ENCODE measurements around the gene STUM. TPM values are rescaled to one million over a fixed set of nuclear protein-coding genes. Genes with fewer than 3 reads are reported as not detected.

The STUM gene
- total and polyA plus RNA-seq, 2 experiments from 2014 or later = 0.71 to 7.6 TPM

GRCh38 chr1:226584164-226584563 lies 35.6 kb downstream of the STUM start:
- Histone ChIP-seq H3K27me3 (no peaks in the 10 kb centered on the region), H3K36me3 (no peaks in the 10 kb centered on the region), H3K4me1 (ENCODE audit: low read depth) (no peaks in the 10 kb centered on the region), H3K27ac (no peak overlapping the region), H3K9me3 (ENCODE audit: low read depth) (no peaks in the 10 kb centered on the region), H3K4me3 (no peak overlapping the region)
- DNase-seq (ENCODE audit: low read depth in 1 of 2, low spot score in 1 of 2) = peak in 1 of 2 donors; percentile 30
- no peak for TF ChIP-seq CTCF (IDR thresholded peaks at IDR 0.05; ENCODE audit: low read depth, low read length)

GRCh38 chr1:226586116-226586515 lies 37.6 kb downstream of the STUM start:
- no peaks in the 10 kb centered on the region for H3K9me3 ChIP-seq (ENCODE audit: low read depth)
- no peak overlapping the region for H3K4me3 ChIP-seq
- H3K36me3 ChIP-seq = no peaks in the 10 kb centered on the region
- TF ChIP-seq CTCF (IDR thresholded peaks at IDR 0.05; ENCODE audit: low read depth, low read length) = no peak
- no peak overlapping the region for H3K27ac ChIP-seq
- no peaks in the 10 kb centered on the region for H3K27me3 ChIP-seq
- no peak for DNase-seq (ENCODE audit: low read depth in 1 of 2, low spot score in 1 of 2)
- H3K4me1 ChIP-seq (ENCODE audit: low read depth) = peaks cover 7% of the 10 kb centered on the region

GRCh38 chr1:226586650-226587422 lies 38.3 kb downstream of the STUM start:
- no peak for TF ChIP-seq CTCF (IDR thresholded peaks at IDR 0.05; ENCODE audit: low read depth, low read length)
- DNase-seq (ENCODE audit: low read depth in 1 of 2, low spot score in 1 of 2) = no peak
- H3K27me3 ChIP-seq = no peaks in the 10 kb centered on the region
- H3K4me3 ChIP-seq = no peak overlapping the region
- H3K36me3 ChIP-seq = no peaks in the 10 kb centered on the region
- no peak overlapping the region for H3K27ac ChIP-seq
- peaks cover 7% of the 10 kb centered on the region for H3K4me1 ChIP-seq (ENCODE audit: low read depth)
- no peaks in the 10 kb centered on the region for H3K9me3 ChIP-seq (ENCODE audit: low read depth)

GRCh38 chr1:226588484-226588883 lies 39.9 kb downstream of the STUM start:
- no peaks in the 10 kb centered on the region for H3K36me3 ChIP-seq
- peak in 1 of 2 donors; percentile 72 for DNase-seq (ENCODE audit: low read depth in 1 of 2, low spot score in 1 of 2)
- H3K4me1 ChIP-seq (ENCODE audit: low read depth) = peaks cover 7% of the 10 kb centered on the region
- H3K4me3 ChIP-seq = no peak overlapping the region
- no peaks in the 10 kb centered on the region for H3K9me3 ChIP-seq (ENCODE audit: low read depth)
- H3K27ac ChIP-seq = no peak overlapping the region
- no peak for TF ChIP-seq CTCF (IDR thresholded peaks at IDR 0.05; ENCODE audit: low read depth, low read length)
- no peaks in the 10 kb centered on the region for H3K27me3 ChIP-seq

GRCh38 chr1:226589008-226589733 lies 40.6 kb downstream of the STUM start:
- no peak overlapping the region for H3K4me3 ChIP-seq
- H3K9me3 ChIP-seq (ENCODE audit: low read depth) = no peaks in the 10 kb centered on the region
- H3K36me3 ChIP-seq = no peaks in the 10 kb centered on the region
- peaks cover 7% of the 10 kb centered on the region for H3K4me1 ChIP-seq (ENCODE audit: low read depth)
- H3K27ac ChIP-seq = peak overlapping the region; percentile 12
- DNase-seq (ENCODE audit: low read depth in 1 of 2, low spot score in 1 of 2) = peak in 1 of 2 donors; percentile 57
- no peak for TF ChIP-seq CTCF (IDR thresholded peaks at IDR 0.05; ENCODE audit: low read depth, low read length)
- no peaks in the 10 kb centered on the region for H3K27me3 ChIP-seq
